GM11168 (cell line): ENCODE data around the gene OR2AG2.
"Not testable (repeated sequence)": the region's sequence is repeated elsewhere in the genome, so short reads cannot be mapped to it uniquely, and the experiment has no call there.

Experiments
- in situ Hi-C: fragments of 300-500 bp; cut with MboI; formaldehyde crosslinking; loops from one replicate; pipeline ENCODE4 v1.12.0; 2022; ENCODE audit warnings: low sequenced_read_pairs; ENCODE audit not compliant: unreplicated experiment

OR2AG2 gene

GRCh38 chr11:6771926-6772893 lies at the start of gene OR2AG2:
TSS of gene OR2AG2 (minus strand) at chr11:6771976. CDS start at chr11:6768957, 3,019 bp downstream.
- in situ Hi-C loops: no loop called here

- in situ Hi-C loops: no loop called here
Measured at GRCh38 chr11:6818967-6819366, 47.2 kb upstream of the OR2AG2 start.

- in situ Hi-C loops: no loop called here
Measured at GRCh38 chr11:6817694-6818093, 45.9 kb upstream of the OR2AG2 start.

GRCh38 chr11:6813656-6814055 lies 41.9 kb upstream of the OR2AG2 start:
- in situ Hi-C loops: no loop called here

GRCh38 chr11:6812390-6813005 lies 40.7 kb upstream of the OR2AG2 start:
- in situ Hi-C loops: no loop called here

GRCh38 chr11:6801075-6801474 lies 29.3 kb upstream of the OR2AG2 start:
- in situ Hi-C loops: not testable (repeated sequence)

- in situ Hi-C loops: no loop called here
Measured at GRCh38 chr11:6799402-6799801, 27.6 kb upstream of the OR2AG2 start, which contains the start of gene OR6A2. TSS of gene OR6A2 (minus strand) at chr11:6799689. CDS start at chr11:6795708, 3,981 bp downstream.

- in situ Hi-C loops: no loop called here
Measured at GRCh38 chr11:6794639-6795038, 22.9 kb upstream of the OR2AG2 start.

- in situ Hi-C loops: no loop called here
Measured at GRCh38 chr11:6790546-6790945, 18.8 kb upstream of the OR2AG2 start.

GRCh38 chr11:6782720-6783119 lies 10.9 kb upstream of the OR2AG2 start, which contains the start of gene OR2AG1:
TSS of gene OR2AG1 (plus strand) at chr11:6783020. CDS start at chr11:6785038, 2,018 bp downstream.
- in situ Hi-C loops: no loop called here

GRCh38 chr11:6780829-6781228 lies 9.1 kb upstream of the OR2AG2 start:
- in situ Hi-C loops: no loop called here

- in situ Hi-C loops: no loop called here
Measured at GRCh38 chr11:6778518-6778917, 6.7 kb upstream of the OR2AG2 start.

GRCh38 chr11:6757373-6757967 lies 14.3 kb downstream of the OR2AG2 start:
- in situ Hi-C loops: no loop called here

GRCh38 chr11:6755953-6756347 lies 15.8 kb downstream of the OR2AG2 start:
- in situ Hi-C loops: no loop called here

- in situ Hi-C loops: no loop called here
Measured at GRCh38 chr11:6755303-6755952, 16.3 kb downstream of the OR2AG2 start.

- in situ Hi-C loops: no loop called here
Measured at GRCh38 chr11:6747097-6747668, 24.6 kb downstream of the OR2AG2 start.

GRCh38 chr11:6746626-6747025 lies 25.1 kb downstream of the OR2AG2 start:
- in situ Hi-C loops: no loop called here

- in situ Hi-C loops: no loop called here
Measured at GRCh38 chr11:6746086-6746618, 25.6 kb downstream of the OR2AG2 start.

- in situ Hi-C loops: no loop called here
Measured at GRCh38 chr11:6745465-6746015, 26.2 kb downstream of the OR2AG2 start.
